GM19328 (cell line): Measurements from ENCODE around the gene ARHGEF38.

Experiments used
- ATAC-seq: cut with Tn5 transposase; IDR thresholded peaks from one replicate; pipeline ENCODE4 v1.9.1; 2021; ENCODE audit warnings: mild to moderate bottlenecking, moderate library complexity; ENCODE audit not compliant: unreplicated experiment

Gene ARHGEF38

GRCh38 chr4:105551965-105552746 is at the start of gene ARHGEF38:
Gene ARHGEF38, plus strand, starts transcription at chr4:105552620. Its CDS starts 146 bp downstream, at chr4:105552766.
- ATAC-seq: no peak

GRCh38 chr4:105503484-105503883 is 48.9 kb upstream of the ARHGEF38 start:
- ATAC-seq: no peak

- ATAC-seq: no peak
Observed at GRCh38 chr4:105504744-105505143, 47.7 kb upstream of the ARHGEF38 start.

- peak; percentile 90 for ATAC-seq
Observed at GRCh38 chr4:105509291-105509690, 43.1 kb upstream of the ARHGEF38 start.

GRCh38 chr4:105509714-105510113 is 42.7 kb upstream of the ARHGEF38 start:
- peak; percentile 2 for ATAC-seq

- no peak for ATAC-seq
Observed at GRCh38 chr4:105510245-105510644, 42.2 kb upstream of the ARHGEF38 start.

GRCh38 chr4:105520819-105521790 is 31.3 kb upstream of the ARHGEF38 start:
- peak; percentile 77 for ATAC-seq

GRCh38 chr4:105526656-105527055 is 25.8 kb upstream of the ARHGEF38 start:
- no peak for ATAC-seq

- no peak for ATAC-seq
Observed at GRCh38 chr4:105527081-105527480, 25.3 kb upstream of the ARHGEF38 start.

- no peak for ATAC-seq
Observed at GRCh38 chr4:105536601-105537000, 15.8 kb upstream of the ARHGEF38 start.

GRCh38 chr4:105541420-105541819 is 11.0 kb upstream of the ARHGEF38 start:
- ATAC-seq: no peak

- no peak for ATAC-seq
Observed at GRCh38 chr4:105542039-105542438, 10.4 kb upstream of the ARHGEF38 start.

GRCh38 chr4:105543346-105543745 is 9.1 kb upstream of the ARHGEF38 start:
- ATAC-seq: no peak

- ATAC-seq: no peak
Observed at GRCh38 chr4:105543881-105544280, 8.5 kb upstream of the ARHGEF38 start.

GRCh38 chr4:105544520-105545286 is 7.7 kb upstream of the ARHGEF38 start:
- no peak for ATAC-seq

GRCh38 chr4:105546086-105546485 is 6.3 kb upstream of the ARHGEF38 start:
- no peak for ATAC-seq

- no peak for ATAC-seq
Observed at GRCh38 chr4:105547769-105548168, 4.7 kb upstream of the ARHGEF38 start.

- ATAC-seq: no peak
Observed at GRCh38 chr4:105548483-105548882, 3.9 kb upstream of the ARHGEF38 start.

GRCh38 chr4:105550641-105551040 is 1.8 kb upstream of the ARHGEF38 start:
- ATAC-seq: no peak

GRCh38 chr4:105555409-105555808 is 3.0 kb downstream of the ARHGEF38 start:
- no peak for ATAC-seq

GRCh38 chr4:105556206-105556605 is 3.8 kb downstream of the ARHGEF38 start:
- ATAC-seq: no peak
